Motor neuron (in vitro differentiated cells): ENCODE results near the gene TSHZ2. TPM values are rescaled to one million over a fixed set of nuclear protein-coding genes. Genes with fewer than 3 reads are reported as not detected.

Experiments used
- ATAC-seq, 8 experiments: fragments of 200-7000 bp; cut with Tn5 transposase; replicated peaks in 6 of 8; 2 replicates each; pipeline ENCODE4 v1.8.0; 2021; ENCODE audit warnings: mild to moderate bottlenecking in 8 of 8, moderate library complexity in 8 of 8
- H3K27ac ChIP-seq, 2 donors: fragments of 250-450 bp; sonication (Bioruptor Pico); 2 replicates each; pipeline ENCODE4 v1.9.0; 2021; ENCODE audit warnings: antibody characterized with exemption in 2 of 2, mild to moderate bottlenecking in 2 of 2, moderate library complexity in 1 of 2
- H3K4me1 ChIP-seq, 2 donors: fragments of 250-450 bp; sonication (Bioruptor Pico); replicated peaks in 1 of 2; 2 replicates each; pipeline ENCODE4 v1.6.1; 2021; ENCODE audit warnings: antibody characterized with exemption in 2 of 2, mild to moderate bottlenecking in 2 of 2, moderate library complexity in 1 of 2
- H3K4me3 ChIP-seq, 5 donors: fragments of 250-450 bp; sonication (Bioruptor Pico); 2 replicates each; pipeline ENCODE4 v1.9.0; 2021; ENCODE audit warnings: antibody characterized with exemption in 5 of 5, mild to moderate bottlenecking in 5 of 5, moderate library complexity in 4 of 5
- WGBS, 10 experiments: fragments of 450-650 bp; shearing (Covaris generic); methylation state at CpG; one replicate each; pipeline ENCODE4 v1.0.0; 2022; 5-methylcytosine and 5-hydroxymethylcytosine counted together
- in situ Hi-C, 9 experiments: fragments of 400-800 bp; cut with MboI; loops; one replicate each; pipeline ENCODE4 v1.15.0; 2021; ENCODE audit warnings: low sequenced_read_pairs in 9 of 9, low pct_unique_long_range_greater_than_20kb in 2 of 9; ENCODE audit not compliant: unreplicated experiment in 9 of 9
- total RNA-seq, 8 experiments: library from RNA; unstranded; fragments of 300-600 nt; gene quantifications; 2 replicates each; pipeline versions ENCODE4 v1.2.3 to v1.2.4, GENCODE V29; 2022

TSHZ2 gene
- total RNA-seq, 8 experiments from 2014 or later, result 11.4 to 125 (median 47.7) TPM

DNA sequence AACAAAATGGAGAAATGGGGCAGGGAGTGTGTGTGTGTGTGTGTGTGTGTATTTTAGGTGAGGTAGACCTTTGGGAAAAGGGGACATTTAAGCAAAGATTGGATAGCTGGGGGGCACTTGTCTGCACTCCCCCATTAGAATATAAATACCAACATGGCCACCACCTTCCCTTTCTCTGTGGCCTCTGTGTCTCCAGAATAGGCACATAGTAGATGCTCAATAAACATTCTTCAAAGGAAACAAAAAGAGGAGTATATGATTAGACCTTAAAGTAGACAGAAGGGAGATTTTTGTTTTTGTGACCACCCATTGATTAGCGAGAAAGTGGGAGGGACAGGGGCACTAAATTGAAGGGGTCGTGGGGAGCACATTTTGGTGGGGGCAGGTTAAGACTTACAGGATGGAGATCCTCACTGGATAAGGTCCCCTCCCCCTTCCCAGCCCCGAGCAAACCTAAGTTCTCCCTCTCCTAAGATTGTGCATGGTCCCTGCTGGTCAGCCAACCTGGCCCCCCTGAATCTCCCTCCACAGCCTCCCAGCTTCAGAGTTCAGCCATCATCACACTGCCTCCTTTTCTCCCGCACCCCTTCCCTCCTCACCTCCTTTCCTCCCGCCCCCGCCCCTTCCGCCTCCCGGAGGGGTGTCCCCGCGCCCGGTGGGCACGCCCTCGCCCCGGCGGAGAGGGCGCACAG, 514 bp upstream of the TSHZ2 start:
- H3K4me1 ChIP-seq, result peaks cover 3 to 4% of the 10 kb centered on the region in 2 donors
- ATAC-seq, result peak in 1 of 8 experiments; percentile 5
- in situ Hi-C loops, result loop anchor here in 2 of 9 experiments (25.0 kb wide), 2 partner anchors 209 to 566 kb away; no protein-coding TSS in a partner anchor
- peak overlapping the region; percentile 40 to 81 (median 49) for H3K4me3 ChIP-seq
- 42 to 80% (median 52%) methylated on average over 1 to 2 of the region's 16 CpGs; no CpG with 5 or more reads in 7 of the 10 experiments for whole genome bisulfite sequencing, 10 experiments
- H3K27ac ChIP-seq, result peak overlapping the region; percentile 31 to 84

DNA sequence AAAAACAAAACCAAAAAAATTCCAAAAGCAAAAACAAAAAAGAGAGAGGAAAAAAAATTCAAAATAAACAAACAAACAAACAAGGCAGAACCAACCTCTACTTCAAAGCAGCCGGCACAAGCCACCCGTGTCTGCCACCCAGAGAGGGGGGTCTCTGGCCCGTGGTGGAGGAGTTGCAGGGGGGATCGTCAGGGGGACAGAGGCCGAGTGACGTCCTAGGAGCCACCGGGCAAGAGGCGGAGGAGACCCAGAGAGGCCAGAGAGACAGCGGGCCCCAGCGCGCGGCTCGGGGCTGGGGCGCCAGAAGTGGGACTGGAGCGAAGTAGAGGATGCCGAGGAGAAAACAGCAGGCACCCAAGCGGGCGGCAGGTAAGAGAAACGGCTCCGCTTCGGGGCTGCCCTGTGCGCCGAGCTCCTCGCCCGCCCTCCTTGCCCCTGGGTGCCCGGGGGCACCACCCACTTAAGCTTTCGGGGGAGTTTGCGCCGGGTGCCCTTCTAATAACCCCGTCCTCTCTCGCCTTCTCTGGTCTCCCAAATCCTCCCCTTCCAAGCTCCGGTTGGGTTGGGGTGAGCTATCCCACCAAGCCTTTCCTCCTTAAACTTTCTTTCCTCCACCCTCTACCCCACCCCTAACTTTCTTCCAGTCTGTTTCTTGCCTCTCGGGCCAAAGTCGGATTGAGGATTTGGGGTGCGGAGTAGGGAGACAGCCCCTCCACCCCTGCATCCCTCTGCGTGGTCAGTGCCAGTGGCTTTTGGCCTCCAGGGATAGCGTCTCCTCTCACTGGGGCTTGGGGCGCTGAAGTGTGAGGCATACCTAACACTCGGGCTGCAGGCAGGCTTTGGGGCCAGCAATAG, 1.0 kb downstream of the TSHZ2 start:
- Histone ChIP-seq H3K4me3 (peak overlapping the region; percentile 40 to 81 (median 49)), H3K4me1 (peaks cover 13 to 19% of the 10 kb centered on the region in 2 donors), H3K27ac (peak overlapping the region; percentile 34 to 84)
- WGBS, 10 experiments, result 0 to 30% (median 0%) methylated on average over 1 to 6 of the region's 39 CpGs; no CpG with 5 or more reads in 1 of the 10 experiments
- in situ Hi-C loops, result loop anchor here in 2 of 9 experiments (25.0 kb wide), 2 partner anchors 211 to 564 kb away; no protein-coding TSS in a partner anchor
- ATAC-seq, result peak; percentile 20 to 62 (median 48)

DNA sequence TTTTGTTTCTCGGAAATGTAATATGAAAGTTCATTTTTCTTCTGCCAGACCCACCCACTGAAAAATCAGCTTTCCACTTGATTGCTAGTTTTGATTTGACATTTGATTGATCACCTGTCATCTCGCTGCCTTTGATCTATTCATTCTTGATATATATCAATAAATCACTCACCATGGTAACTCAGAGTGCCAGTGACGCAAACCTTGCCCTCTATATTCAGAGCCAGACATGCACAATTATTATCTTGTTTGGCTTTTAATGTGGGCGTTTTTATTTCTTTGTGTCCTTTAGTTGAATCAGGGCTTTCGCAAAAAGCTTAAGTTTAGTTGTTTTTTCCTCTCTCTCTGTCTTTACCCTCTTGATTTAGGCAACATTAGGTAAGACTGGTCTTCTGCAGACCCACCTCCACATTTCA, 2.0 kb downstream of the TSHZ2 start:
- 0 to 40% (median 19%) methylated on average over 1 to 5 of the region's 5 CpGs for WGBS, 10 experiments
- in situ Hi-C loops, result loop anchor here in 2 of 9 experiments (25.0 kb wide), 2 partner anchors 212 to 563 kb away; no protein-coding TSS in a partner anchor
- ATAC-seq, result no peak
- Histone ChIP-seq H3K27ac (no peak overlapping the region), H3K4me1 (peaks cover 16 to 29% of the 10 kb centered on the region in 2 donors), H3K4me3 (peak overlapping the region; percentile 40 to 81 (median 49))

DNA sequence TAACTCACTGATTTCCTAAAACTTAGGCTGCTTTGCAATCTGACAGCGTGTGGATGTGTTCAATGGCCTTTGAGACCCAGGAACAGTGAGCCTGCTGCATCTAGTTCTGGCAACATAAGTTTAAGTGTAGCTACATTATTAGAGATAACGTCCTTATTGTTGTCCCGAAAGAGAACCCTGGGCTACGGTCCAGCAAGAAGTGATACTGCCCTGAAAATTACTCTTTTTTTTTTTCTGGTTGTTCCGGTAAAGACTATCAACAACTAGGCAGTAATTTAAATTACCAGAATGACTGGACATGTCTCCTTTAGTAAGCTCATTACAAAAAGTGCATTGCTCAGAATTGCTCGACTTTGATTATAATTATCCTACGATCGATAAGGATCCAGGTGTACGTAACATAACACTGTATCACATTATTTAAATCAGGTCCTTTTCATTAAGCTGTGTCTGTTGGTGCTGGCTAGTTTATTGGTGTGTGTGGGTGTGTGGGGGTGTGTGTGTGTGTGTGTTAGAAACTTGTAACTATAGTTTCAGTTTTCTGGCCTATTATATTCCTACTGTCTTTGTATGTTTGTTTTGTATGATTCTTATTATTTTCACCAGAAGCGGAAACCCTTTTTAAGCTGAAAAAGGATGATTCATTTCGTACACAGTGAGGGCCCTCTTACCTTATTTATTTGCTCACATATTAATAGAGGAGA, 3.0 kb downstream of the TSHZ2 start:
- in situ Hi-C loops, result loop anchor here in 1 of 9 experiments (25.0 kb wide), 1 partner anchor 562 kb away; no protein-coding TSS in a partner anchor
- 3 to 88% (median 71%) methylated on average over 1 to 9 of the region's 11 CpGs for WGBS, 10 experiments
- H3K4me3 ChIP-seq, result peak overlapping the region; percentile 40 to 81 (median 49)
- no peak for ATAC-seq
- peaks cover 19 to 39% of the 10 kb centered on the region in 2 donors for H3K4me1 ChIP-seq
- peak overlapping the region in 1 of 2 donors; percentile 15 for H3K27ac ChIP-seq

DNA sequence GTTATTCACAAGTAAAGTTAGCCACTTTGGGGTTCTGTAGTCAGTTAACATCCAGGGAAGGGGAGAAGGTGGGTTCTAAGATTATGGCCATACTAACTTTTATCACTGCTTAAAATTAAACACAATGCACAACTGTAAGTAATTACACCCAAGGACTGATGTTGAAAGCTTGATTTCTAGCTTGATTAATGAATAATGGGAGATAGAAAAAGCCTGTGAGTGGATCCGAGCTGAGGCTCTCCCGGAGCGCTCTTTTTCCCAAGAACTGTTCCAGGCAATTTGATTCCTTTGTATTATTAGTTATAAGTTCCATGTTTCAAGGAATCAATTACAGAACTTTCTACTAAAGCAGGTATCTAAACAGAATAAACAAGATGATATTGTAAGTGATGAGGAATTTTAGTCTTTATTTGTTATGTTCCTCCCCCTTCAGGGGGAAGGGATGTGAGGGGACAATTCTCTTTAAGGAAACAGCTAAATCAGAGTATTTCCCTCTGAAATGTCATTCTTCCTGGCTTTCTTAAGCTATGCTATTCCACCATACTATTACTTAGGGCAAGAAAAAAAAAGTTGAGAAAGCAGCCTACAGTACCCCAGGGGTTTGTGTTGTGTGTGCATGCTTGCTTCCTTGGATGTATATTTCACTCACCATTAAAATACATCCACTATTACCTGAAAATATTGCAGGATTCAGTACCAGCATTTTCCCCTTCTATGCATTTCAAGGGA, 3.8 kb downstream of the TSHZ2 start:
- in situ Hi-C loops, result loop anchor here in 1 of 9 experiments (25.0 kb wide), 1 partner anchor 561 kb away; no protein-coding TSS in a partner anchor
- peak overlapping the region; percentile 40 to 81 (median 49) for H3K4me3 ChIP-seq
- no peak for ATAC-seq
- 56 to 86% (median 69%) methylated on average over 3 of the region's 3 CpGs; no CpG with 5 or more reads in 5 of the 10 experiments for WGBS, 10 experiments
- peaks cover 19 to 46% of the 10 kb centered on the region in 2 donors for H3K4me1 ChIP-seq
- no peak overlapping the region for H3K27ac ChIP-seq

DNA sequence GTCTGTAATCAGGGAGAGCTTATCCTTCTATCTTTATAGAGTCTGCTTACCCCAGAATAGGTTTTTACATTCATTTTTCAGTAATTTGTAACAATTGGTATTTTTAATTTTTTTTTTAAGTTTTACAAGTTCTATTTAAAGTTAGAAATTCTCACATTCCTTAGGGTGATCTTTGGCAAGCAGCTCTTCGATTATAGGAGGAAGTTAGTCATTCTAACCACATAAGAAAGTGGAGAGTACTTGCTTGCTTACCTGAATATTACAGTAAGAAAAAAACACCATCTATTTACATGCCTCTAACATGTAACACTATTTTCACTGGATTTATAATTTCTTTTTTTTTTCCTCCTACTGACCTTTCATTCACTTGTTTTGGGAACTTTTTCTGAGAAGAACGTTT, 6.7 kb downstream of the TSHZ2 start:
- H3K4me3 ChIP-seq, result no peak overlapping the region
- H3K4me1 ChIP-seq, result peaks cover 19 to 46% of the 10 kb centered on the region in 2 donors
- no peak for ATAC-seq
- H3K27ac ChIP-seq, result no peak overlapping the region
- in situ Hi-C loops, result loop anchor here in 1 of 9 experiments (25.0 kb wide), 1 partner anchor 558 kb away; no protein-coding TSS in a partner anchor
- WGBS, 10 experiments, result 17 to 100% (median 51%) methylated on average over 1 to 2 of the region's 2 CpGs

DNA sequence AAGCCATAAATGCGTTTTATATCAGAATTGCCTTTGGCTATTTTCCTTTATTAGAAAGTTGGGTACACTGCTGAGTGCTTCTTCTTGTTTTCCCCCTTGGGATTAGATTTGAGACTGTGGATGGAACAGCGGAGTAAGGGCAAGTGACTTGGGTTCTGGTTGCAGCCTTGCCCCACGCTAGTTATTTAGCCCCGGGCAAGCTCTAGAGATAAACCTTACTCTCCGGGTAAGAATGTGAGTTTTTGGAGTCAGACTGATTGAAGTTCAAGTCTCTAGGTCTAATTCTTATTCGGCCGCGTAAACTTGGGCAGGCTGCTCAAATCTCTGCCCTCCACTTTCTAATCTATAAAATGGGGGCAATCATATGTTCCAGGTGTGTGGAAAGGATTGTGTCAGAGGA, 8.9 kb downstream of the TSHZ2 start:
- H3K4me3 ChIP-seq, result no peak overlapping the region
- no peak for ATAC-seq
- no peak overlapping the region for H3K27ac ChIP-seq
- H3K4me1 ChIP-seq, result peaks cover 19 to 46% of the 10 kb centered on the region in 2 donors
- 67 to 100% (median 97%) methylated on average over 2 to 7 of the region's 8 CpGs; no CpG with 5 or more reads in 1 of the 10 experiments for WGBS, 10 experiments
- in situ Hi-C loops, result loop anchor here in 1 of 9 experiments (25.0 kb wide), 1 partner anchor 556 kb away; no protein-coding TSS in a partner anchor

DNA sequence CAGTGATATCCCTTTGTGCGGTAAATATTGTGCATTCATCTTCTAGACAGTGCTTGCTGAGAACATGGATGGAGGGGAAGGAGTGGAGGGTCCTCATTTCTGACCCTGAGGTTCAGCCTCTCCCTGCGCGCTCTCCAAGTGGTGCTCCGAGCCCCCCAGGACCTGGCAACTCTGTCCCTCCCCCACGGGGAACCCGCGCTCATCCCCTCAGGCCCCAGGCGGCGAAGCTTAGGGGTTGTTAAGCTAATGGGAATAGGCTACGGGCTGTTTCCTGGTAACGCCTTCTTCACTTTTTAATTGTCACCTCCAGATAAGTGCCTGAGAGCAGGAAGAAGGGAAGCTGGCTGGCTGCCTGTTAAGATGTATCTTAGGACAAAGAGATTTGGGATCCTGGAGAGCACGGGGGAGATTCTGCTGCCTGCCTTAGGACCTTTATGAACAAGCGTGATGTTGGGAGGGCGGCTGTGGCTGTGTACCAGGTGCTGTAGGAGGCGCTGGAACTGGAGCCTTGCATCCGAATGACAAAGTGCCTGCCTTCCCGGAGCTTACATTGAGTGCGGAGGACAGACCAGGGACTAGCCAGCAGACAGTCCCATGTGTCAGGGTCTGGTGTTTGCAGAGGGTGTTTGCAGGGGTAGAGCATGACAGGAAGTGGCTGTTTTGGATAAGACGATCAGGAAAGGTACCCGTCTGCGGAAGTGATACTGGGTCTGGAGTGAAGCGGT, 11.7 kb downstream of the TSHZ2 start:
- in situ Hi-C loops, result loop anchor here in 1 of 9 experiments (25.0 kb wide), 1 partner anchor 553 kb away; no protein-coding TSS in a partner anchor
- WGBS, 10 experiments, result 89 to 100% (median 93%) methylated on average over 2 to 11 of the region's 22 CpGs; no CpG with 5 or more reads in 5 of the 10 experiments
- Histone ChIP-seq H3K27ac (no peak overlapping the region), H3K4me3 (no peak overlapping the region), H3K4me1 (peaks cover 7 to 20% of the 10 kb centered on the region in 2 donors)
- ATAC-seq, result no peak

DNA sequence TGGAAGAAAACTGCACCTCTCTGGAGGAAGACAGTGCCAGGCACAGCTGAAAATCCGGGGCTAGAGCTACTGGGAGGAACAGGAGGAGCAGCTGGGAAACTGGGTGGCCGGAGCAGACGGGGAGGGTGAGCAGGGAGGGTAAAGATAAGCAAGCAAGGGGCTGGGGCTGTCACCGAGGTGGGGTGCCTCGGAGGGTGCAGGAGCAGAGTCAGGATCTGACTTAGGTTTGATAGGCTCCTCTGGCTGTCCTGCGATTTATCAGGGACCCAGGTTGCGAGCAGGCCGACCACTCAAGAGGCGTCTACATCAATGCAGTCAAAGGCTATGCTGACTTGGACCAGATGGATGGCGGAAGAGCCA, 12.3 kb downstream of the TSHZ2 start:
- in situ Hi-C loops, result loop anchor here in 1 of 9 experiments (25.0 kb wide), 1 partner anchor 553 kb away; no protein-coding TSS in a partner anchor
- ATAC-seq, result no peak
- WGBS, 10 experiments, result 94 to 100% (median 100%) methylated on average over 1 to 3 of the region's 10 CpGs; no CpG with 5 or more reads in 6 of the 10 experiments

DNA sequence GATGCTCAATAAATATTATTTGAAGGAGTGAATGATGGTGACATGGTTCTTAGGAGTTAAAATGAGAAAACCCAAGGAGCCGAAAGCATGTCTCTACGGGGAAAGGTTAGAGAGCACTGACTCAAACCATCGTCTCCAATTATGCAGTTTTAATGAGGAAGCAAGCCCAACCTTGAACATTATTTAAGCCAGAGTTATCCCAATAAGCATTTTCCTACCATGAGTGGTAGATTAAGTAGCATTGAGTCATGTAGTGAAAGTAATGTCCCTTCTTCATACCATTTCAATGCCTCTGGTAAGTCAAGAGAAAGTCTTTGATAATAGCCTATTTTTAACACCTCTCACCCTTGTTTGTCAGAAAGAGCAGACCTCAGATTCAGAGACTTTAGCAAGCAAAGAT, 13.5 kb downstream of the TSHZ2 start:
- no peak overlapping the region for H3K27ac ChIP-seq
- ATAC-seq, result no peak
- in situ Hi-C loops, result loop anchor here in 1 of 9 experiments (25.0 kb wide), 1 partner anchor 552 kb away; no protein-coding TSS in a partner anchor
- H3K4me1 ChIP-seq, result peaks cover 2 to 3% of the 10 kb centered on the region in 2 donors
- WGBS, 10 experiments, result 0 to 100% (median 70%) methylated on average over 1 to 3 of the region's 3 CpGs; no CpG with 5 or more reads in 4 of the 10 experiments
- no peak overlapping the region for H3K4me3 ChIP-seq

More for the DNA sequence above, 12.3 kb downstream of the TSHZ2 start:
- Histone ChIP-seq H3K4me1 (peaks cover 7 to 14% of the 10 kb centered on the region in 2 donors), H3K4me3 (no peak overlapping the region), H3K27ac (no peak overlapping the region)

DNA sequence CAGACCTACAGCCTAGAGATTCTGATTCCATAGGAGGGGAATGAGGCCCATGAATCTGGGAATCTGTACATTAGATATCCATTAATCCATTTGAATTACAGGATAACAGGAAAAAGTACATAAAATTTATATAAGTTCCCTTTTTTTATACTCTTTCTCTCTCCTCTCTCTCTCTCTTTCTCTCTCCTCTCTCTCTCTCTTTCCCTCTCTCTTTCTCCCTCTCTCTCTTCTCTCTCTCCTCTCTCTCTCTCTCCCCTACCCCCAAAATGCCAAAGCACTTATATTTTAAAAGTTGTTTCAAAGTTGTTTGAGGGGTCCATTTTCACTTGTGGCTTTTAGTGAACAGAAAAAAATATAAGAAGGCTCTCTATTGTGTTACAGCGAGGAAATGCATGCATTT, 15.1 kb downstream of the TSHZ2 start:
- in situ Hi-C loops, result loop anchor here in 1 of 9 experiments (25.0 kb wide), 1 partner anchor 550 kb away; no protein-coding TSS in a partner anchor
- H3K4me3 ChIP-seq, result no peak overlapping the region
- H3K4me1 ChIP-seq, result peaks cover 7% of the 10 kb centered on the region in 2 donors
- no peak overlapping the region for H3K27ac ChIP-seq
- ATAC-seq, result no peak
- 92 to 100% (median 100%) methylated on average over 1 of the region's 1 CpG; no CpG with 5 or more reads in 2 of the 10 experiments for WGBS, 10 experiments
